Ovary (tissue), 3 donors: ENCODE data around the gene MEGF8.
"Not testable (repeated sequence)": the region's sequence is repeated elsewhere in the genome, so short reads cannot be mapped to it uniquely, and the experiment has no call there.

Source experiments
- EP300 ChIP-seq: sonication (generic); formaldehyde crosslinking; IDR thresholded peaks from one replicate; pipeline ENCODE4 v1.6.1; 2017; ENCODE audit warnings: antibody characterized with exemption
- POLR2A ChIP-seq: fragments of 450-650 bp; IDR thresholded peaks from one replicate; pipeline ENCODE4 v1.6.1; 2017; ENCODE audit warnings: antibody characterized with exemption, mild to moderate bottlenecking, moderate library complexity
- TF ChIP-seq, protein P1 (sequence below), 3 donors: fragments of 450-650 bp in 2 of 3; fragments of 200-600 bp in 1 of 3; IDR thresholded peaks; one replicate each; pipeline versions ENCODE4 v1.5.1 to v1.8.0; 2016 to 2022; ENCODE audit warnings: antibody characterized with exemption in 3 of 3, mild to moderate bottlenecking in 1 of 3
- donor health status: DM: no; HTN: no; CAD: no.

- TF ChIP-seq, protein P1, sequence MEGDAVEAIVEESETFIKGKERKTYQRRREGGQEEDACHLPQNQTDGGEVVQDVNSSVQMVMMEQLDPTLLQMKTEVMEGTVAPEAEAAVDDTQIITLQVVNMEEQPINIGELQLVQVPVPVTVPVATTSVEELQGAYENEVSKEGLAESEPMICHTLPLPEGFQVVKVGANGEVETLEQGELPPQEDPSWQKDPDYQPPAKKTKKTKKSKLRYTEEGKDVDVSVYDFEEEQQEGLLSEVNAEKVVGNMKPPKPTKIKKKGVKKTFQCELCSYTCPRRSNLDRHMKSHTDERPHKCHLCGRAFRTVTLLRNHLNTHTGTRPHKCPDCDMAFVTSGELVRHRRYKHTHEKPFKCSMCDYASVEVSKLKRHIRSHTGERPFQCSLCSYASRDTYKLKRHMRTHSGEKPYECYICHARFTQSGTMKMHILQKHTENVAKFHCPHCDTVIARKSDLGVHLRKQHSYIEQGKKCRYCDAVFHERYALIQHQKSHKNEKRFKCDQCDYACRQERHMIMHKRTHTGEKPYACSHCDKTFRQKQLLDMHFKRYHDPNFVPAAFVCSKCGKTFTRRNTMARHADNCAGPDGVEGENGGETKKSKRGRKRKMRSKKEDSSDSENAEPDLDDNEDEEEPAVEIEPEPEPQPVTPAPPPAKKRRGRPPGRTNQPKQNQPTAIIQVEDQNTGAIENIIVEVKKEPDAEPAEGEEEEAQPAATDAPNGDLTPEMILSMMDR (IDR thresholded peaks at IDR 0.05), result not testable (repeated sequence)
- not testable (repeated sequence) for TF ChIP-seq EP300, POLR2A
These were observed 13.9 kb downstream of the MEGF8 start for GRCh38 chr19:42339126-42339860.
